Measurements from ENCODE around the gene DUSP5.
A peak's percentile ranks its signal among the peaks of the same experiment; 100 is the strongest.
"Not testable (repeated sequence)": the region's sequence is repeated elsewhere in the genome, so short reads cannot be mapped to it uniquely, and the experiment has no call there.

The DUSP5 gene

GRCh38 chr10:110523736-110524135 lies 26.0 kb downstream of the DUSP5 start:
- DNase-seq, result no peak

- DNase-seq, result no peak
Measured at GRCh38 chr10:110524179-110524858, 26.6 kb downstream of the DUSP5 start.

- DNase-seq, result no peak
Measured at GRCh38 chr10:110524859-110525232, 27.1 kb downstream of the DUSP5 start.

GRCh38 chr10:110525349-110526260 lies 27.9 kb downstream of the DUSP5 start:
- peak; percentile 54 for DNase-seq

- DNase-seq, result peak; percentile 50
Measured at GRCh38 chr10:110527731-110528171, 30.0 kb downstream of the DUSP5 start.

- peak; percentile 59 for DNase-seq
Measured at GRCh38 chr10:110528224-110528996, 30.7 kb downstream of the DUSP5 start.

- not testable (repeated sequence) for DNase-seq
Measured at GRCh38 chr10:110528997-110529524, 31.4 kb downstream of the DUSP5 start.

- DNase-seq, result no peak
Measured at GRCh38 chr10:110529596-110530011, 31.9 kb downstream of the DUSP5 start.

GRCh38 chr10:110530131-110530831 lies 32.6 kb downstream of the DUSP5 start:
- DNase-seq, result peak; percentile 68

GRCh38 chr10:110531687-110532086 lies 34.0 kb downstream of the DUSP5 start:
- DNase-seq, result no peak

GRCh38 chr10:110532628-110533027 lies 34.9 kb downstream of the DUSP5 start:
- DNase-seq, result not testable (repeated sequence)

GRCh38 chr10:110533149-110533548 lies 35.4 kb downstream of the DUSP5 start:
- no peak for DNase-seq

GRCh38 chr10:110534571-110534970 lies 36.9 kb downstream of the DUSP5 start:
- DNase-seq, result no peak

GRCh38 chr10:110535958-110536891 lies 38.5 kb downstream of the DUSP5 start:
- DNase-seq, result peak; percentile 64

- no peak for DNase-seq
Measured at GRCh38 chr10:110539091-110539490, 41.4 kb downstream of the DUSP5 start.

GRCh38 chr10:110540031-110540430 lies 42.3 kb downstream of the DUSP5 start:
- DNase-seq, result no peak

- DNase-seq, result no peak
Measured at GRCh38 chr10:110544958-110545537, 47.3 kb downstream of the DUSP5 start.

GRCh38 chr10:110546077-110546476 lies 48.4 kb downstream of the DUSP5 start:
- no peak for DNase-seq

GRCh38 chr10:110546499-110547110 lies 48.9 kb downstream of the DUSP5 start:
- no peak for DNase-seq

Data from fibroblast of skin of scalp (primary cell).